Mucosa of descending colon (tissue), 3 donors: Measurements from ENCODE around the gene AXIN2. TPM values are rescaled to one million over a fixed set of nuclear protein-coding genes. Genes with fewer than 3 reads are reported as not detected.

Source experiments
- ATAC-seq: fragments of 200-7000 bp; cut with Tn5 transposase; one replicate; pipeline ENCODE4 v1.9.1; 2020; ENCODE audit warnings: mild to moderate bottlenecking, moderate library complexity
- DNase-seq, 3 donors: peaks; one replicate each; pipeline ENCODE4 v3.0.0-alpha.2; 2020
- H3K36me3 ChIP-seq: fragments of 200-600 bp; one replicate; pipeline ENCODE4 v1.8.0; 2021; ENCODE audit warnings: low read depth, mild to moderate bottlenecking
- H3K4me1 ChIP-seq: fragments of 200-600 bp; one replicate; pipeline ENCODE4 v1.8.0; 2021; ENCODE audit warnings: low read depth, mild to moderate bottlenecking
- H3K4me3 ChIP-seq: fragments of 200-600 bp; one replicate; pipeline ENCODE4 v1.8.0; 2021; ENCODE audit warnings: mild to moderate bottlenecking
- H3K9me3 ChIP-seq: fragments of 200-600 bp; one replicate; pipeline ENCODE4 v1.8.0; 2021; ENCODE audit warnings: mild to moderate bottlenecking
- CTCF ChIP-seq: fragments of 200-600 bp; IDR thresholded peaks from one replicate; pipeline ENCODE4 v1.8.0; 2022; ENCODE audit warnings: antibody characterized with exemption, mild to moderate bottlenecking
- intact Hi-C, 2 donors: fragments of 100-400 bp; cut with DNase I in 1 of 2; cut with micrococcal nuclease in 1 of 2; formaldehyde crosslinking; loops; one replicate each; pipeline versions ENCODE4 v1.11.0 to v1.11.1; 2022; cut with DNase I, micrococcal nuclease
- total RNA-seq, 3 donors: library from RNA; stranded (reverse); fragmentation: NEBNext Ultra II Directional in 2 of 3; extraction: Animal tissue kit (Norgen Biotek cat#: 25700) in 2 of 3; gene quantifications; one replicate each; pipeline versions ENCODE4 v1.2.1 to v1.2.4, GENCODE V29; 2021 to 2023
- donor health status: DM: no; HTN: no; CAD: no; lungs with moderate emphysema.
- donor health status: DM: no; HTN: no; CAD: no.
- donor health status: DM: no; HTN: yes; CAD: no.

AXIN2 gene
- total RNA-seq, 3 donors from 2014 or later, result 27.6 to 63.3 (median 39.3) TPM

DNA sequence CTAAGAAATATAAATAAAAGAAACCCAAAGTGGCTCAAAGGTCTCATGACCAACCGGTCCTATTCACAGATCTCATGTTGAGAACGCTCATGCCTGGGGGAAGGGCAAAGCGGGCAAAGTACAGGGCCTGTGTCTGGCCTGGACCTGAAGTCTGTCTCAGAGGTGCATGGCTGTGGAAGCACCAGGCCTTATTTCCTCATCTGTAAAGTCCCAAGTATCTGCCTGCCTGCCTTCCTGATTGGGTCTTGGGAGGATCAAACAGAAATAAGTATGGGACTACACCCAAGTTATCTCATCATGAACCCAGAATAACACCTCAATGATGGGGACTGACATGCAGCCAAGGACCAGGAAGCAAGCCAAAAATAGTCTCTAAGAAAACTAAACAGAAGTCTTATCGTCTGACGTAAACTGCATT is 14.2 kb downstream of the AXIN2 start:
- Histone ChIP-seq H3K4me3 (no peak overlapping the region), H3K36me3 (no peaks in the 10 kb centered on the region), H3K4me1 (peaks cover 17% of the 10 kb centered on the region), H3K9me3 (no peaks in the 10 kb centered on the region)
- TF ChIP-seq CTCF, result no peak
- peak; percentile 90 to 93 (median 90) for DNase-seq
- intact Hi-C loops, result no loop called here
- peak; percentile 92 for ATAC-seq

DNA sequence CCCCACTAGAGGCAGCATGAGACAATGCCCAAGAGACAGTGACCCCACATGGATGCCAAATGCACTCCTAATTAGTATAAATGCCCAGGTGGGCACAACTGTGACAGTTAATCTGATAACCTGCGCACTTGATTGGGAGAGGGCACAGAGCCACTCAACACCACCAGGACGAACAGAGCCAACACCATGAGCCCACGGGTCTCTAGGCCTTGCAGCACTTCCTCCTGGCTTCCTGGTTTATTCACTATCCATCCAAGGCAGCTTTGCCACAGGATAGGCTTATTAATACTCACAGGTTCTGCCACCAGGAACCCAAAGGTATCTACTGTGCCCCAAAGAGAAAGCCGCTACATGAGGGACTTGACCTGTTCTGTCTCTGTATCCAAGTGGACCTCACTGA is 14.9 kb downstream of the AXIN2 start:
- intact Hi-C loops, result no loop called here
- ATAC-seq, result no peak
- H3K4me1 ChIP-seq, result peaks cover 17% of the 10 kb centered on the region
- no peak overlapping the region for H3K4me3 ChIP-seq
- TF ChIP-seq CTCF, result no peak
- H3K9me3 ChIP-seq, result no peaks in the 10 kb centered on the region
- H3K36me3 ChIP-seq, result no peaks in the 10 kb centered on the region
- no peak for DNase-seq

- H3K9me3 ChIP-seq, result no peaks in the 10 kb centered on the region
- H3K36me3 ChIP-seq, result no peaks in the 10 kb centered on the region
- intact Hi-C loops, result no loop called here
- no peak overlapping the region for H3K4me3 ChIP-seq
- TF ChIP-seq CTCF, result no peak
- DNase-seq (peak in 1 of 3 donors; percentile 49), ATAC-seq (no peak)
- peaks cover 17% of the 10 kb centered on the region for H3K4me1 ChIP-seq
Measured at GRCh38 chr17:65545705-65546523, 15.5 kb downstream of the AXIN2 start.

DNA sequence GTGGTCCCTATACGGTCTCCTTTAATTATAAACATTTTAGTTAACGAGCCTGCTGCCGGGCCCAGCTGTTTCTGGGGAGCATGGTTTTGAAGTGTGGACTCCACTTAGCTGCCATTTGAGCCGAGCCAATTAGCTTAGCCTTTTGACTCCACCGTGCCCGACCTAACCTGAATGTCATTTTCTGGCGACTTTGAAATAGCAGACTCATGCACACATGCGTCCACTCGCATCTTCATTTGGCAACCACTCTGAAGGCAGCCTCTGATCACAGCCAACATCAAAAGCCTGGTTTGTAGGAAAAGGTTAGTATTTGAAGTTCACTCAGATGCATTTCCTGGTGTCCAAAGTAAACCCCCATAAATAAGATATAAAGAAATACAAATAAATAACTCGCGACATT is 16.8 kb downstream of the AXIN2 start:
- peaks cover 17% of the 10 kb centered on the region for H3K4me1 ChIP-seq
- intact Hi-C loops, result no loop called here
- no peak for ATAC-seq

DNA sequence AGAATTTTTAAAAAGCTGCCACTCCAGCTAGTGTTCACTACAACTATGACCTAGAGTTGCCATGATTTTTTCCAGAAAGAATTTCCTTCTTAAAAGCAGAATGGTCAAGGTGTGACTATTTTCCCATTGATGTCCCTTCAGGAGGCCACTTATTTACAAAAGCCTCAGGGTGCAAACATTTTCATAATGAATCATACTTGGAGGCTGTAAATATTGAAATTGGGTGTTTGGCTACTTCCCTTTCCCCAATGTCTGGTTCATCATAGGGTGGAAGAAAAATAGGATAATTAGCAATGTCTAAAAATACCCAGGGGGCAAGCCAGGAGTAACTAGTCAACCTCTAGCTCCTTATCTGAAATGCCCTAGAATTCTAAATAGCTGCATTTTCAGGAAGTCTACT is 18.8 kb downstream of the AXIN2 start:
- no peak for TF ChIP-seq CTCF
- ATAC-seq (no peak), DNase-seq (no peak)
- no peaks in the 10 kb centered on the region for H3K36me3 ChIP-seq
- no peak overlapping the region for H3K4me3 ChIP-seq
- H3K9me3 ChIP-seq, result no peaks in the 10 kb centered on the region
- intact Hi-C loops, result no loop called here
- peaks cover 17% of the 10 kb centered on the region for H3K4me1 ChIP-seq

More for the DNA sequence above, 16.8 kb downstream of the AXIN2 start:
- Histone ChIP-seq H3K9me3 (no peaks in the 10 kb centered on the region), H3K4me3 (no peak overlapping the region), H3K36me3 (no peaks in the 10 kb centered on the region)
- TF ChIP-seq CTCF, result no peak
- peak in 1 of 3 donors; percentile 20 for DNase-seq
